ENCODE data around the gene G3BP2. TPM values are rescaled to one million over a fixed set of nuclear protein-coding genes. Genes with fewer than 3 reads are reported as not detected.

The G3BP2 gene
- total RNA-seq, result 113 and 184 TPM in 2 replicates

GRCh38 chr4:75673027-75673958 is at the start of gene G3BP2:
G3BP2 (minus strand) TSS chr4:75673411; CDS start chr4:75662025, 11,386 bp downstream.

GRCh38 chr4:75630174-75630936 is 42.9 kb downstream of the G3BP2 start, which contains the start of gene CDKL2:
CDKL2 (minus strand) TSS chr4:75630528; CDS start chr4:75625988, 4,540 bp downstream.

Other genes with a start within 250 kb of the G3BP2 start
- gene RCHY1, start 159.0 kb downstream of the G3BP2 start, total RNA-seq, result 26.1 and 57.8 TPM in 2 replicates
- gene THAP6, start 158.9 kb downstream of the G3BP2 start, total RNA-seq, result 3.7 and 7.7 TPM in 2 replicates
- gene ODAPH, start 117.3 kb downstream of the G3BP2 start, total RNA-seq, result not detected in 2 replicates
- gene CDKL2, start 42.9 kb downstream of the G3BP2 start, total RNA-seq, result 0.06 and 0.16 TPM in 2 replicates
- 46.8 and 97.6 TPM in 2 replicates for gene USO1, start 51.2 kb upstream of the G3BP2 start, total RNA-seq
- gene PPEF2, start 229.0 kb upstream of the G3BP2 start, total RNA-seq, result not detected in 2 replicates